HG03175 (cell line): Measurements from ENCODE around the gene STUB1.
A peak's percentile ranks its signal among the peaks of the same experiment; 100 is the strongest.

ENCODE experiments used
- ATAC-seq: cut with Tn5 transposase; IDR thresholded peaks from one replicate; pipeline ENCODE4 v1.9.1; 2021; ENCODE audit warnings: mild to moderate bottlenecking, moderate library complexity; ENCODE audit not compliant: unreplicated experiment

Gene STUB1

GRCh38 chr16:662597-662996, 17.6 kb upstream of the STUB1 start:
- no peak for ATAC-seq

- ATAC-seq = no peak
Observed at GRCh38 chr16:666572-666971, 13.6 kb upstream of the STUB1 start.

- no peak for ATAC-seq
Observed at GRCh38 chr16:667113-667779, 13.0 kb upstream of the STUB1 start.

- peak; percentile 89 for ATAC-seq
Observed at GRCh38 chr16:667780-668518, 12.3 kb upstream of the STUB1 start, which contains the start of gene RHOT2. RHOT2 (plus strand) TSS chr16:668132; CDS start chr16:668200, 68 bp downstream.

GRCh38 chr16:668519-669171, 11.6 kb upstream of the STUB1 start:
- ATAC-seq = peak; percentile 17

- no peak for ATAC-seq
Observed at GRCh38 chr16:669666-670065, 10.5 kb upstream of the STUB1 start.

GRCh38 chr16:670485-671352, 9.5 kb upstream of the STUB1 start:
- no peak for ATAC-seq

- ATAC-seq = no peak
Observed at GRCh38 chr16:671353-672131, 8.7 kb upstream of the STUB1 start.

GRCh38 chr16:672371-672770, 7.8 kb upstream of the STUB1 start:
- ATAC-seq = no peak

- ATAC-seq = no peak
Observed at GRCh38 chr16:672851-673250, 7.4 kb upstream of the STUB1 start.

GRCh38 chr16:673399-673991, 6.7 kb upstream of the STUB1 start:
- ATAC-seq = no peak

- no peak for ATAC-seq
Observed at GRCh38 chr16:674214-674881, 5.9 kb upstream of the STUB1 start.

- no peak for ATAC-seq
Observed at GRCh38 chr16:674968-675883, 5.0 kb upstream of the STUB1 start, which contains the start of gene RHBDL1. RHBDL1 (plus strand) TSS chr16:675671; CDS start chr16:675791, 120 bp downstream.

GRCh38 chr16:675884-676564, 4.2 kb upstream of the STUB1 start:
- ATAC-seq = no peak

- no peak for ATAC-seq
Observed at GRCh38 chr16:676565-676902, 3.7 kb upstream of the STUB1 start.

GRCh38 chr16:676913-677312, 3.3 kb upstream of the STUB1 start:
- no peak for ATAC-seq

- ATAC-seq = no peak
Observed at GRCh38 chr16:677316-678190, 2.7 kb upstream of the STUB1 start.
